ENCODE measurements around the gene KRT80.

Gene KRT80

DNA sequence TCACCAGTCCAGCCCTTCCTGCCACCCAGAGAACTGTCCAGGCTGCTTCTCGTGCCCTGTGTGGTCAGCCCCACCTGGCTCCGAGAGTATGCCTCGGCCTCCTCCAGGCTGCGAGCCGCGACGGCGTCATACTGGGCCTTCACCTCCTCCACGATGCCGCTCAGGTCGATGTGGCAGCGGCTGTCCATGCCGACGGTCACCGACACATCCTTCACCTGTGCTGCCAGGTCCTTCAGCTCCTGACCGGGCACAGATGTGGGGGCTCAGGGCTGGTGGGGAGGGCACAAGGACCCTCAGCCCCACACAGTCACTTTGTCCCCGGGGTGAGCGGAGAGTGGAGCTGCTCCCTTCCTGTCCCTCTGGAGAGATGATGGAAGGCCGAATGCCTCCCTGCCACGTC is 18.3 kb downstream of the KRT80 start:
- Histone ChIP-seq H3K4me2 (ENCODE audit: low read length, poor library complexity, severe bottlenecking) (no peak overlapping the region), H2BK12ac (ENCODE audit: low read length in 2 of 2) (peak overlapping the region in 1 of 2 experiments; percentile 8), H3K4ac (ENCODE audit: low read depth in 1 of 2, low read length in 2 of 2) (no peak overlapping the region), H2BK15ac (ENCODE audit: low read depth, poor library complexity, severe bottlenecking) (no peak overlapping the region), H2AK5ac (ENCODE audit: low read length, severe bottlenecking) (no peak overlapping the region), H3K36me3 (ENCODE audit: control insufficient read depth in 1 of 2, insufficient read depth in 2 of 2, low read depth in 1 of 2, low read length in 2 of 2) (peaks cover 0 to 14% of the 10 kb centered on the region in 2 experiments), H3K4me3 (ENCODE audit: insufficient read depth in 1 of 2, low read depth in 1 of 2, low read length in 2 of 2) (no peak overlapping the region), H3K27me3 (ENCODE audit: control insufficient read depth in 1 of 2, insufficient read depth in 1 of 2, low read length in 2 of 2) (no peaks in the 10 kb centered on the region), H3K9me3 (ENCODE audit: control insufficient read depth, low read length) (no peaks in the 10 kb centered on the region), H3K27ac (ENCODE audit: low read length, poor library complexity, severe bottlenecking) (no peak overlapping the region), H4K8ac (ENCODE audit: low read length) (peak overlapping the region; percentile 3), H3K9ac (ENCODE audit: low read length) (no peak overlapping the region), H2AFZ (ENCODE audit: low read depth, low read length) (no peak overlapping the region), H3K79me1 (replicated peaks; ENCODE audit: low read length, poor library complexity, severe bottlenecking) (no peaks in the 10 kb centered on the region), H3K4me1 (ENCODE audit: control insufficient read depth, insufficient read depth, low read depth, low read length) (peaks cover 32% of the 10 kb centered on the region), H3K14ac (ENCODE audit: low read length in 2 of 2) (peak overlapping the region in 1 of 2 experiments; percentile 32), H3K23ac (ENCODE audit: low read length in 2 of 2) (no peak overlapping the region), H2BK120ac (ENCODE audit: low read depth, low read length) (no peak overlapping the region), H4K91ac (ENCODE audit: low read length) (peak overlapping the region; percentile 44), H3K18ac (ENCODE audit: low read depth in 1 of 2, low read length in 2 of 2) (no peak overlapping the region), H2BK5ac (ENCODE audit: low read depth, low read length, poor library complexity, severe bottlenecking) (no peak overlapping the region)
- DNase-seq = no peak
- 97% methylated on average over 18 of the region's 20 CpGs for WGBS

DNA sequence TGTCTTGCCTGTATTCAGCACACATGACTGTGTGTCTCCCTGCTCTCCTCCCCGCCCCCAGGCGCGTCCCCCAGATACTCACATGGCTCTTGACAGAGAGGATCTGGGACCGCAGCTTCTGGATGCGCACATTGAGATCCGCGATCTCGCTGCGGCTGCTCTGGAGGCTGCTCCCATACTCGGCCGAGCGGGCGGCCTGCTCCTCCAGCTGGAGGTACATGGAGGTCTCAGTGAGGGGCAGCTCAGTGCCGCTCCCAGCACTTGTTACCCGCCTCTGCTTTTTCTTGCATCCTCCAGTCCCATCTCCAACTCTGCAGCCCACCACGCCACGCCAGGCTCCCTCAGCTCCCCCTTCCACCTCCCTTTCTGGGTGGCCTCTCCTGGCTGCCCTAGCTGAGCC is 18.9 kb downstream of the KRT80 start:
- Histone ChIP-seq H2BK120ac (ENCODE audit: low read depth, low read length) (no peak overlapping the region), H2BK12ac (ENCODE audit: low read length in 2 of 2) (no peak overlapping the region), H3K23ac (ENCODE audit: low read length in 2 of 2) (no peak overlapping the region), H3K4me3 (ENCODE audit: insufficient read depth in 1 of 2, low read depth in 1 of 2, low read length in 2 of 2) (no peak overlapping the region), H3K18ac (ENCODE audit: low read depth in 1 of 2, low read length in 2 of 2) (no peak overlapping the region), H2BK15ac (ENCODE audit: low read depth, poor library complexity, severe bottlenecking) (no peak overlapping the region), H3K79me1 (replicated peaks; ENCODE audit: low read length, poor library complexity, severe bottlenecking) (no peaks in the 10 kb centered on the region), H3K9ac (ENCODE audit: low read length) (no peak overlapping the region), H2AFZ (ENCODE audit: low read depth, low read length) (no peak overlapping the region), H4K8ac (ENCODE audit: low read length) (no peak overlapping the region), H3K9me3 (ENCODE audit: control insufficient read depth, low read length) (no peaks in the 10 kb centered on the region), H4K91ac (ENCODE audit: low read length) (peak overlapping the region; percentile 14), H3K27me3 (ENCODE audit: control insufficient read depth in 1 of 2, insufficient read depth in 1 of 2, low read length in 2 of 2) (no peaks in the 10 kb centered on the region), H2BK5ac (ENCODE audit: low read depth, low read length, poor library complexity, severe bottlenecking) (no peak overlapping the region), H3K4me1 (ENCODE audit: control insufficient read depth, insufficient read depth, low read depth, low read length) (peaks cover 30% of the 10 kb centered on the region), H3K36me3 (ENCODE audit: control insufficient read depth in 1 of 2, insufficient read depth in 2 of 2, low read depth in 1 of 2, low read length in 2 of 2) (peaks cover 0 to 14% of the 10 kb centered on the region in 2 experiments), H2AK5ac (ENCODE audit: low read length, severe bottlenecking) (no peak overlapping the region), H3K27ac (ENCODE audit: low read length, poor library complexity, severe bottlenecking) (no peak overlapping the region), H3K4me2 (ENCODE audit: low read length, poor library complexity, severe bottlenecking) (no peak overlapping the region), H3K14ac (ENCODE audit: low read length in 2 of 2) (no peak overlapping the region), H3K4ac (ENCODE audit: low read depth in 1 of 2, low read length in 2 of 2) (no peak overlapping the region)
- DNase-seq = no peak
- 98% methylated on average over 17 of the region's 17 CpGs for WGBS

DNA sequence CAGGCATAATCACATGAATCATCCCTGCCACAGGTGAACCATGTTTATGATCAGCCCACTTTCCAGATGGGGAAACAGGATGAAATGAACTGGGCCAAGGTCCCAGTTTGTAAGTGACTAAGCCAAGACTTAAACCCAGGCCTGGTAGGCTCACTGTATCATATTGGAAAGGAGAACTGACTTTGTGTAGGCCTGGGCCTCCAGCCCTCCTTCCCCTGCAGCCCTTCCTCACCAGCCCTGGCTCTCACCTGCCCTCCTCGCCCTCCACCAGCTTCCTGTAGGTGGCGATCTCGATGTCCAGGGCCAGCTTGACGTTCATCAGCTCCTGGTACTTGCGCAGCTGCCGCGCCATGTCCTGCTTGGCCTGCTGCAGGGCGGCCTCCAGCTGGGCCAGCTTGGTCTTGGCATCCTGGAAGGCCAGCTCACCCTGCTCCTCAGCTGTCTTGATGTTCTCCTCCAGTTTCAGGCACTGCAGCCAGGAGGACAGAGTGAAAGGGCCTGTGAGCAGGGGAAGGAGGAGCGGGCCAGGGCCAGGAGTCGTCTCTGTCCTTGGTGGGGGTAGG is 19.8 kb downstream of the KRT80 start:
- Histone ChIP-seq H3K4ac (ENCODE audit: low read depth in 1 of 2, low read length in 2 of 2) (no peak overlapping the region), H2BK5ac (ENCODE audit: low read depth, low read length, poor library complexity, severe bottlenecking) (no peak overlapping the region), H3K9ac (ENCODE audit: low read length) (peak overlapping the region; percentile 5), H2AFZ (ENCODE audit: low read depth, low read length) (no peak overlapping the region), H3K79me1 (replicated peaks; ENCODE audit: low read length, poor library complexity, severe bottlenecking) (no peaks in the 10 kb centered on the region), H4K8ac (ENCODE audit: low read length) (peak overlapping the region; percentile 52), H3K36me3 (ENCODE audit: control insufficient read depth in 1 of 2, insufficient read depth in 2 of 2, low read depth in 1 of 2, low read length in 2 of 2) (peaks cover 0 to 14% of the 10 kb centered on the region in 2 experiments), H3K27ac (ENCODE audit: low read length, poor library complexity, severe bottlenecking) (no peak overlapping the region), H3K18ac (ENCODE audit: low read depth in 1 of 2, low read length in 2 of 2) (peak overlapping the region in 1 of 2 experiments; percentile 71), H2AK5ac (ENCODE audit: low read length, severe bottlenecking) (peak overlapping the region; percentile 16), H4K91ac (ENCODE audit: low read length) (peak overlapping the region; percentile 87), H3K4me2 (ENCODE audit: low read length, poor library complexity, severe bottlenecking) (no peak overlapping the region), H3K23ac (ENCODE audit: low read length in 2 of 2) (no peak overlapping the region), H3K9me3 (ENCODE audit: control insufficient read depth, low read length) (no peaks in the 10 kb centered on the region), H2BK15ac (ENCODE audit: low read depth, poor library complexity, severe bottlenecking) (no peak overlapping the region), H3K4me1 (ENCODE audit: control insufficient read depth, insufficient read depth, low read depth, low read length) (peaks cover 24% of the 10 kb centered on the region), H2BK12ac (ENCODE audit: low read length in 2 of 2) (peak overlapping the region; percentile 42 to 45), H3K27me3 (ENCODE audit: control insufficient read depth in 1 of 2, insufficient read depth in 1 of 2, low read length in 2 of 2) (no peaks in the 10 kb centered on the region), H3K4me3 (ENCODE audit: insufficient read depth in 1 of 2, low read depth in 1 of 2, low read length in 2 of 2) (no peak overlapping the region), H3K14ac (ENCODE audit: low read length in 2 of 2) (peak overlapping the region in 1 of 2 experiments; percentile 61), H2BK120ac (ENCODE audit: low read depth, low read length) (peak overlapping the region; percentile 27)
- whole genome bisulfite sequencing = 55% methylated on average over 10 of the region's 10 CpGs
- DNase-seq = no peak

DNA sequence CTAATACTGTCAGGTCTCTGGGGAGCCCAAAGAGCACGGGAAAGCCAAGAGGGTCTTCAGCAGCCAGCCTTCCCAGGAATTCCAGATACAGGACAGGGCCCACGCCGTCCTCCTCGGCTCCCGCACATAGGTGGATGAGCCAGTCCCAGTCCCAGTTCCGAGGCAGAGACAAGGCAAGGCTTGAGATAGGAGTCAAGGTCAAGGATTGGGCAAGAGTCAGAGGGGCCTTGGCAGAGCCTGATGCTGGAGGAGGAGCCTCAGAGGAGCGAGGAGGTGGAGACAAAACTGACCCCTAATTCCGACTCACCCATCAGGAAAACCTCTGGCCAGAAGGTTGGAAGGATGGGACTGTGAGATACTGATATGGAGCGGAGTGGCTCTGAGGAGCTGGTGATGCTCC is 21.0 kb downstream of the KRT80 start:
- no peaks in the 10 kb centered on the region for H3K79me1 ChIP-seq (replicated peaks; ENCODE audit: low read length, poor library complexity, severe bottlenecking)
- no peak overlapping the region for H4K8ac ChIP-seq (ENCODE audit: low read length)
- no peak overlapping the region for H3K9ac ChIP-seq (ENCODE audit: low read length)
- no peak overlapping the region for H3K23ac ChIP-seq (ENCODE audit: low read length in 2 of 2)
- H3K14ac ChIP-seq (ENCODE audit: low read length in 2 of 2) = no peak overlapping the region
- H2BK12ac ChIP-seq (ENCODE audit: low read length in 2 of 2) = no peak overlapping the region
- peaks cover 20% of the 10 kb centered on the region for H3K4me1 ChIP-seq (ENCODE audit: control insufficient read depth, insufficient read depth, low read depth, low read length)
- H2BK120ac ChIP-seq (ENCODE audit: low read depth, low read length) = no peak overlapping the region
- H3K4me3 ChIP-seq (ENCODE audit: insufficient read depth in 1 of 2, low read depth in 1 of 2, low read length in 2 of 2) = no peak overlapping the region
- H3K4ac ChIP-seq (ENCODE audit: low read depth in 1 of 2, low read length in 2 of 2) = no peak overlapping the region
- 79% methylated on average over 7 of the region's 9 CpGs for WGBS
- no peak overlapping the region for H2AFZ ChIP-seq (ENCODE audit: low read depth, low read length)
- no peak overlapping the region for H2BK5ac ChIP-seq (ENCODE audit: low read depth, low read length, poor library complexity, severe bottlenecking)
- H4K91ac ChIP-seq (ENCODE audit: low read length) = no peak overlapping the region
- no peak overlapping the region for H3K18ac ChIP-seq (ENCODE audit: low read depth in 1 of 2, low read length in 2 of 2)
- no peak overlapping the region for H2BK15ac ChIP-seq (ENCODE audit: low read depth, poor library complexity, severe bottlenecking)
- no peaks in the 10 kb centered on the region for H3K27me3 ChIP-seq (ENCODE audit: control insufficient read depth in 1 of 2, insufficient read depth in 1 of 2, low read length in 2 of 2)
- DNase-seq = no peak
- H3K27ac ChIP-seq (ENCODE audit: low read length, poor library complexity, severe bottlenecking) = no peak overlapping the region
- peaks cover 0 to 14% of the 10 kb centered on the region in 2 experiments for H3K36me3 ChIP-seq (ENCODE audit: control insufficient read depth in 1 of 2, insufficient read depth in 2 of 2, low read depth in 1 of 2, low read length in 2 of 2)
- H3K9me3 ChIP-seq (ENCODE audit: control insufficient read depth, low read length) = no peaks in the 10 kb centered on the region
- H3K4me2 ChIP-seq (ENCODE audit: low read length, poor library complexity, severe bottlenecking) = no peak overlapping the region
- H2AK5ac ChIP-seq (ENCODE audit: low read length, severe bottlenecking) = no peak overlapping the region

All from mesenchymal stem cell (in vitro differentiated cells and primary cell).